ENCODE measurements around the gene FERMT2.

DNA sequence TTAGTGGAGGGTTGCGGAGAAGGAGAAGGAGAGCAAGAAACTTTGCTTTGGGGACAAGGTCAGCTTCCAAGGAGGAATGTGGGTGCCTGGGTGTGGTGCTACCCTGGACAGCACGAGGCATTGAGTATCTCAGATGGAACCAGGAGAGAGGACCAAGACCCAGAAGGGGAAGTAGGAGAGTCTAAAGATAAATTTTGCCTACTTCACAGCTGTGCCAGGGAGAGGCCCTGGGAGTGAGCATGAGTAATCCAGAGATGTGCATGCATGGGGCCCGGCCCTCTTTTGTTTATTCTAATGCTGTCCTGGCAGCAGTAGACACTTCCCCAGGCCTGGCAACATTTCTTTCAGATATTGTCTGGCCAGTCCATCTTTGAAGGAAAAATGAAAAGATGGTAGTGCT is 110.0 kb downstream of the FERMT2 start:
- TF ChIP-seq, protein P1, sequence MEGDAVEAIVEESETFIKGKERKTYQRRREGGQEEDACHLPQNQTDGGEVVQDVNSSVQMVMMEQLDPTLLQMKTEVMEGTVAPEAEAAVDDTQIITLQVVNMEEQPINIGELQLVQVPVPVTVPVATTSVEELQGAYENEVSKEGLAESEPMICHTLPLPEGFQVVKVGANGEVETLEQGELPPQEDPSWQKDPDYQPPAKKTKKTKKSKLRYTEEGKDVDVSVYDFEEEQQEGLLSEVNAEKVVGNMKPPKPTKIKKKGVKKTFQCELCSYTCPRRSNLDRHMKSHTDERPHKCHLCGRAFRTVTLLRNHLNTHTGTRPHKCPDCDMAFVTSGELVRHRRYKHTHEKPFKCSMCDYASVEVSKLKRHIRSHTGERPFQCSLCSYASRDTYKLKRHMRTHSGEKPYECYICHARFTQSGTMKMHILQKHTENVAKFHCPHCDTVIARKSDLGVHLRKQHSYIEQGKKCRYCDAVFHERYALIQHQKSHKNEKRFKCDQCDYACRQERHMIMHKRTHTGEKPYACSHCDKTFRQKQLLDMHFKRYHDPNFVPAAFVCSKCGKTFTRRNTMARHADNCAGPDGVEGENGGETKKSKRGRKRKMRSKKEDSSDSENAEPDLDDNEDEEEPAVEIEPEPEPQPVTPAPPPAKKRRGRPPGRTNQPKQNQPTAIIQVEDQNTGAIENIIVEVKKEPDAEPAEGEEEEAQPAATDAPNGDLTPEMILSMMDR (IDR thresholded peaks at IDR 0.05), result no peak
- no peak for TF ChIP-seq POLR2A (IDR thresholded peaks at IDR 0.05)
- no peak for TF ChIP-seq POLR2AphosphoS5 (IDR thresholded peaks at IDR 0.05)
